ENCODE measurements around the gene CDCP1.

Gene CDCP1

GRCh38 chr3:45110509-45110833 lies 35.7 kb downstream of the CDCP1 start:
- TF ChIP-seq CTCF (IDR thresholded peaks at IDR 0.05; ENCODE audit: insufficient read depth, low read length, poor library complexity, severe bottlenecking) (no peak), EZH2phosphoT487 (conservative IDR thresholded peaks at IDR 0.05; ENCODE audit: low read length) (no peak)
- Histone ChIP-seq H3K79me2 (ENCODE audit: insufficient read depth, low read length) (no peaks in the 10 kb centered on the region), H3K4me2 (ENCODE audit: low read depth, low read length, poor library complexity, severe bottlenecking) (no peak overlapping the region), H3K36me3 (ENCODE audit: low read length) (no peaks in the 10 kb centered on the region), H3K9me3 (ENCODE audit: insufficient read depth, low read length) (no peaks in the 10 kb centered on the region), H3K27ac (ENCODE audit: low read depth, low read length) (no peak overlapping the region), H3K9ac (ENCODE audit: low read length) (no peak overlapping the region), H2AFZ (ENCODE audit: low read depth, low read length, severe bottlenecking) (no peak overlapping the region), H3F3A (ENCODE audit: insufficient read depth) (no peaks in the 10 kb centered on the region), H4K20me1 (ENCODE audit: low read depth, low read length) (no peaks in the 10 kb centered on the region), H3K27me3 (ENCODE audit: low read length) (no peaks in the 10 kb centered on the region), H3K4me3 (ENCODE audit: insufficient read depth, low read length, poor library complexity, severe bottlenecking) (no peak overlapping the region), H3K9me2 (replicated peaks; ENCODE audit: insufficient read depth, low read length) (no peaks in the 10 kb centered on the region)

GRCh38 chr3:45109771-45110508 lies 36.2 kb downstream of the CDCP1 start:
- Histone ChIP-seq H3K4me2 (ENCODE audit: low read depth, low read length, poor library complexity, severe bottlenecking) (no peak overlapping the region), H3F3A (ENCODE audit: insufficient read depth) (no peaks in the 10 kb centered on the region), H2AFZ (ENCODE audit: low read depth, low read length, severe bottlenecking) (no peak overlapping the region), H3K9me3 (ENCODE audit: insufficient read depth, low read length) (no peaks in the 10 kb centered on the region), H3K4me3 (ENCODE audit: insufficient read depth, low read length, poor library complexity, severe bottlenecking) (no peak overlapping the region), H3K27me3 (ENCODE audit: low read length) (no peaks in the 10 kb centered on the region), H3K79me2 (ENCODE audit: insufficient read depth, low read length) (no peaks in the 10 kb centered on the region), H4K20me1 (ENCODE audit: low read depth, low read length) (no peaks in the 10 kb centered on the region), H3K36me3 (ENCODE audit: low read length) (no peaks in the 10 kb centered on the region), H3K9ac (ENCODE audit: low read length) (no peak overlapping the region), H3K27ac (ENCODE audit: low read depth, low read length) (no peak overlapping the region), H3K9me2 (replicated peaks; ENCODE audit: insufficient read depth, low read length) (no peaks in the 10 kb centered on the region)
- TF ChIP-seq EZH2phosphoT487 (conservative IDR thresholded peaks at IDR 0.05; ENCODE audit: low read length) (no peak), CTCF (IDR thresholded peaks at IDR 0.05; ENCODE audit: insufficient read depth, low read length, poor library complexity, severe bottlenecking) (no peak)

DNA sequence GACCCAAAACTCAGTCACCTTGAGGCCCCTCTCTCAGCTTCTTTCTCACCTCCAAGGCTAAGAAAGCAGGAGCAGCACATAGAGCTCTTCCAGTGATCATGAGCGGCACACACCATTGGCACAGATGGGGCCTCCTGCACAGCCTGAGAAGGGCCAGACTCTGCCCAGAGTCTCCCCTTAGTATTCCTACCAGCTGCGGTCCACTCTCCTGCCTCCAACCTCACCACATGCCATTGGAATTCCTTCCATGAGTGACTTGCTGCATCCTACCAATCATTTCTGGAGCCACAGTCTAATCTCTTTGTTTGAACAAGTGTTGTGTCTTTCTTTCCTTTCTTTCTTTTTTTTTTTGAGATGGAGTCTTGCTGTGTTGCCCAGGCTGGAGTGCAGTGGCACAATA lies 39.3 kb downstream of the CDCP1 start:
- Histone ChIP-seq H3K4me3 (ENCODE audit: insufficient read depth, low read length, poor library complexity, severe bottlenecking) (no peak overlapping the region), H3K79me2 (ENCODE audit: insufficient read depth, low read length) (no peaks in the 10 kb centered on the region), H3K4me2 (ENCODE audit: low read depth, low read length, poor library complexity, severe bottlenecking) (no peak overlapping the region), H2AFZ (ENCODE audit: low read depth, low read length, severe bottlenecking) (no peak overlapping the region), H3K27me3 (ENCODE audit: low read length) (no peaks in the 10 kb centered on the region), H4K20me1 (ENCODE audit: low read depth, low read length) (no peaks in the 10 kb centered on the region), H3F3A (ENCODE audit: insufficient read depth) (no peaks in the 10 kb centered on the region), H3K36me3 (ENCODE audit: low read length) (no peaks in the 10 kb centered on the region), H3K9ac (ENCODE audit: low read length) (no peak overlapping the region), H3K27ac (ENCODE audit: low read depth, low read length) (no peak overlapping the region), H3K9me3 (ENCODE audit: insufficient read depth, low read length) (no peaks in the 10 kb centered on the region), H3K9me2 (replicated peaks; ENCODE audit: insufficient read depth, low read length) (no peaks in the 10 kb centered on the region)
- TF ChIP-seq EZH2phosphoT487 (conservative IDR thresholded peaks at IDR 0.05; ENCODE audit: low read length) (no peak), CTCF (IDR thresholded peaks at IDR 0.05; ENCODE audit: insufficient read depth, low read length, poor library complexity, severe bottlenecking) (no peak)
